ENCODE data around the gene TBC1D8B. TPM values are rescaled to one million over a fixed set of nuclear protein-coding genes. Genes with fewer than 3 reads are reported as not detected.
"Not testable (repeated sequence)": the region's sequence is repeated elsewhere in the genome, so short reads cannot be mapped to it uniquely, and the experiment has no call there.

The TBC1D8B gene
- total and polyA plus RNA-seq, 2 of the 8 experiments (the other 6 are each of a cell fraction or from before 2014, with no cell fraction given), result 0.91 to 8.4 TPM

GRCh38 chrX:106872796-106873195, 70.3 kb downstream of the TBC1D8B start:
- H2AK5ac ChIP-seq (ENCODE audit: low read depth, low read length); H3K27ac ChIP-seq (ENCODE audit: low read depth, low read length); H3K18ac ChIP-seq (ENCODE audit: extremely low read depth, low read length); H3K36me3 ChIP-seq (ENCODE audit: control insufficient read depth in 2 of 4, insufficient read depth in 4 of 4, low read length in 3 of 4); H3K4ac ChIP-seq (replicated peaks; ENCODE audit: insufficient read length, low read depth, low read length); H3K23me2 ChIP-seq (ENCODE audit: low read depth, low read length); FAIRE-seq; H2BK15ac ChIP-seq (ENCODE audit: low read length); H2BK120ac ChIP-seq (replicated peaks; ENCODE audit: low read depth, low read length); H3K79me2 ChIP-seq (ENCODE audit: control insufficient read depth in 1 of 2, insufficient read depth in 2 of 2, low read length in 2 of 2); H2BK5ac ChIP-seq (ENCODE audit: low read depth, low read length); H4K8ac ChIP-seq (ENCODE audit: extremely low read depth, insufficient read depth, low read length); H3K4me1 ChIP-seq (replicated peaks in 1 of 4; ENCODE audit: control insufficient read depth in 3 of 4, insufficient read depth in 4 of 4, low read length in 3 of 4); H4K20me1 ChIP-seq (replicated peaks in 1 of 2; ENCODE audit: control insufficient read depth in 1 of 2, insufficient read depth in 2 of 2, low read length in 2 of 2); H2AFZ ChIP-seq (ENCODE audit: low read length); H2BK20ac ChIP-seq (ENCODE audit: low read length); H4K5ac ChIP-seq (ENCODE audit: insufficient read length, low read depth, low read length); H3K9ac ChIP-seq (replicated peaks in 1 of 4; ENCODE audit: extremely low read depth in 1 of 4, low read depth in 3 of 4, low read length in 3 of 4); H3K4me2 ChIP-seq (ENCODE audit: insufficient read depth in 1 of 2, low read depth in 2 of 2, low read length in 2 of 2); H3K79me1 ChIP-seq (ENCODE audit: low read depth, low read length); H3K14ac ChIP-seq (ENCODE audit: insufficient read length); H2BK12ac ChIP-seq (ENCODE audit: low read depth, low read length); H3K23ac ChIP-seq (ENCODE audit: insufficient read length); DNase-seq (ENCODE audit: low read depth in 1 of 2, low spot score in 2 of 2); H3K4me3 ChIP-seq (ENCODE audit: extremely low read depth in 1 of 4, insufficient read depth in 2 of 4, low read depth in 3 of 4, low read length in 4 of 4); H3K27me3 ChIP-seq (replicated peaks in 1 of 4; ENCODE audit: control insufficient read depth in 3 of 4, extremely low read depth in 1 of 4, insufficient read depth in 3 of 4, low read length in 3 of 4); H3K56ac ChIP-seq (replicated peaks; ENCODE audit: insufficient read length, low read depth, low read length); H4K91ac ChIP-seq (replicated peaks; ENCODE audit: insufficient read length, low read length); POLR2A ChIA-PET (ENCODE audit: partially characterized antibody); H3K9me3 ChIP-seq (ENCODE audit: insufficient read depth in 2 of 2, low read depth in 1 of 2, low read length in 1 of 2): not testable (repeated sequence)
- CTCF ChIA-PET (ENCODE audit: partially characterized antibody), result interaction anchor here (4.2 kb wide), 1 partner anchor 21 kb away, joined by 19 read pairs; no protein-coding TSS in a partner anchor
- no CpG with 5 or more reads among the region's 2 CpGs for WGBS, 2 experiments (ENCODE audit: extremely low coverage in 1 of 2, insufficient coverage in 1 of 2, insufficient read length in 1 of 2, insufficient replicate concordance in 2 of 2, low coverage in 1 of 2, low lambda C conversion rate in 2 of 2, missing lambda C conversion rate in 1 of 2)

Measured in H1 (cell line).